Thoracic aorta (tissue), 2 donors: ENCODE measurements around the gene GPX4. TPM values are rescaled to one million over a fixed set of nuclear protein-coding genes. Genes with fewer than 3 reads are reported as not detected.

ENCODE experiments used
- ATAC-seq: fragments of 150-250 bp; one replicate; pipeline ENCODE4 v1.8.0; 2017; ENCODE audit warnings: low read depth; ENCODE audit not compliant: insufficient number of reproducible peaks, low FRiP score
- DNase-seq: peaks from one replicate; pipeline ENCODE4 v3.0.0-alpha.2; 2020; ENCODE audit warnings: low spot score
- H3K27ac ChIP-seq, 2 donors: fragments of 200-600 bp; sonication (generic); 1 replicate in 1 of 2; 2 replicates in 1 of 2; pipeline ENCODE4 v1.5.1; 2016; ENCODE audit warnings: mild to moderate bottlenecking in 2 of 2, moderate library complexity in 2 of 2
- H3K27me3 ChIP-seq: fragments of 200-600 bp; sonication (generic); replicated peaks from 2 replicates; pipeline ENCODE4 v1.6.0; 2016; ENCODE audit warnings: mild to moderate bottlenecking; ENCODE audit not compliant: insufficient read depth
- H3K36me3 ChIP-seq: fragments of 200-600 bp; sonication (generic); one replicate; pipeline ENCODE4 v1.5.1; 2016
- H3K4me1 ChIP-seq, 2 donors: fragments of 200-600 bp; sonication (generic); 1 replicate in 1 of 2; 2 replicates in 1 of 2; pipeline versions ENCODE4 v1.5.1 to v1.6.0; 2016; ENCODE audit warnings: low read depth in 2 of 2, mild to moderate bottlenecking in 1 of 2; ENCODE audit not compliant: control insufficient read depth in 1 of 2
- H3K4me3 ChIP-seq: fragments of 200-600 bp; sonication (generic); 2 replicates; pipeline ENCODE4 v1.5.1; 2016; ENCODE audit warnings: mild to moderate bottlenecking
- H3K9me3 ChIP-seq: fragments of 200-600 bp; sonication (generic); 2 replicates; pipeline ENCODE4 v1.5.1; 2016
- total RNA-seq, 2 donors: library from RNA; depleted of rRNA; stranded (reverse); fragments of >200 nt; gene quantifications; one replicate each; pipeline versions ENCODE4 v1.1.0 to v1.2.3, GENCODE V29; 2016
- TF ChIP-seq, protein P1 (sequence below): fragments of 200-600 bp; sonication (generic); IDR thresholded peaks from one replicate; pipeline ENCODE4 v1.5.1; 2019; ENCODE audit warnings: antibody characterized with exemption

Gene GPX4
- total RNA-seq, 2 donors from 2014 or later, result 259 to 441 TPM

DNA sequence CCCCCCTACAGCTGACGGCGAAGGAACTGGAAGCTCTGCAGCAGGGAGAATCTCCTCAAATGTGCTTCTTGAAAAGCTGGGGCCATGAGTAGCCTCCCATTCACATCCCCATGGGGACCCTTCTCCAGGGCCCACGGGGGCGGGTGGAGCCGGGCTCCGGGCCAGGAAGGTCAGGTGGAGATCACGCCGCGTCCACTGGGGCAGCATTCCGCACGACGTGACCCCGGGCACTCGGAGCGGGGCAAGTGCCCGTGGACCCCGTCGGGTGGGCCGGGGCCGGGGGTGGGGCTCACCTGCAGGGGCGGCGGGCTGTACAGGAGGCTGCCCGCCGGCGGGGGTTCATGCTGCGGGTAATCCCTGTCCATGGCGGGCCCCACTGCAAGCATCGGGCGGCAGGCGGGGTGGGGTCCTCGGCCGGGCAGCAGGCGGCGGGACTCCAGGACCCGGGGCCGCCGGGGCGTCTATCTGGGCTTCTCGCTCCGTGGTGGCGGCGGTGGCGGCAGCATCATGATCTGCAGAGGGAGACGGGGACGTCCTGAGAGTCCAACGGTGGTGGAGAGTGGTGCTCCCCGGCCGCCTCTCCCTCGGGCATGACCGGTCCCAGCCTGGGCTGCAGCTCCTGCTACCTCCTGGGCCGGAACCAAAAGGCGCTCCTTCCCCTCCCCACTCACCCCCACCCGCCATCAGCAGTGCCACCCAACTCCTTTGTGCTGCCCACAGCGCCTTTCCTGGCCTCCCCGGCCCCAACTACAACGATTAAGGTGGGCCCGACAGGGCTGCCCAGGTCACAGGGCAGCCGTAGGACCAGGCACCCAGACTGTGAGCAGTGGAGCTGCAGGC lies 50.3 kb downstream of the GPX4 start:
- ATAC-seq (no peak), DNase-seq (no peak)
- Histone ChIP-seq H3K36me3 (peaks cover 9% of the 10 kb centered on the region), H3K27me3 (no peaks in the 10 kb centered on the region), H3K27ac (peak overlapping the region; percentile 86 to 90), H3K4me3 (peak overlapping the region; percentile 58), H3K4me1 (peaks cover 40 to 66% of the 10 kb centered on the region in 2 donors), H3K9me3 (no peaks in the 10 kb centered on the region)
- TF ChIP-seq, protein P1, sequence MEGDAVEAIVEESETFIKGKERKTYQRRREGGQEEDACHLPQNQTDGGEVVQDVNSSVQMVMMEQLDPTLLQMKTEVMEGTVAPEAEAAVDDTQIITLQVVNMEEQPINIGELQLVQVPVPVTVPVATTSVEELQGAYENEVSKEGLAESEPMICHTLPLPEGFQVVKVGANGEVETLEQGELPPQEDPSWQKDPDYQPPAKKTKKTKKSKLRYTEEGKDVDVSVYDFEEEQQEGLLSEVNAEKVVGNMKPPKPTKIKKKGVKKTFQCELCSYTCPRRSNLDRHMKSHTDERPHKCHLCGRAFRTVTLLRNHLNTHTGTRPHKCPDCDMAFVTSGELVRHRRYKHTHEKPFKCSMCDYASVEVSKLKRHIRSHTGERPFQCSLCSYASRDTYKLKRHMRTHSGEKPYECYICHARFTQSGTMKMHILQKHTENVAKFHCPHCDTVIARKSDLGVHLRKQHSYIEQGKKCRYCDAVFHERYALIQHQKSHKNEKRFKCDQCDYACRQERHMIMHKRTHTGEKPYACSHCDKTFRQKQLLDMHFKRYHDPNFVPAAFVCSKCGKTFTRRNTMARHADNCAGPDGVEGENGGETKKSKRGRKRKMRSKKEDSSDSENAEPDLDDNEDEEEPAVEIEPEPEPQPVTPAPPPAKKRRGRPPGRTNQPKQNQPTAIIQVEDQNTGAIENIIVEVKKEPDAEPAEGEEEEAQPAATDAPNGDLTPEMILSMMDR, result no peak

DNA sequence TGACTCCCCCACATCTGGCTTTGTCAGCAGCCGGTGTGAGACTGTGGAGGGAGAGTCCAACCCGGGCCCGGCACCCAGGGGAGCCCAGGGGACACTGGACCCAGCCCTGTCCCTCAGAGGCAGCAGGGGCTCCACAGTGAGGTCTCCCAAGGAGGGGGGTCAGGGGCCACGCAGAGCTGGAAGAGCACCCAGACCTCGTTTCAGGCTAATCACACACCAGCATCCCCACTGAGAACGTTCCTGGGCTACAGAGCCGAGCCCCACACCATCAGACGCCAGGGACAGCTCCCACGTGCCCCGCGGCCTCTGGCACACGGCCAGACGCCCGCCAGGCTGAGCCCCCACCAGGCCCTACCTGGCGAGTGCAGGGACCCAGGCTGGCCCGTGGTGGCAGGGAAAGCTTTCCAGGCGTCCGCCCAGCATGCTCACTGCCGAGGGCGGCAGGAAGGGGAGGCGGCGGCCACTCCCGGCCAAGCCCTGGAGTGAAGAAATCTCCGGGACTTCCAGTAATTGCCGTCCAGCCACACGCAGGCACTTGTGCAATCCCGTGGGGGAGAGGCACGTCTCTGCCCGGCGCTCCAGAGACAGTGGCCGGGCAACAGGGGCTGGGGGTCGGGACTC lies 51.0 kb downstream of the GPX4 start:
- DNase-seq, result peak; percentile 80
- peak overlapping the region; percentile 58 for H3K4me3 ChIP-seq
- TF ChIP-seq, protein P1, result peak; percentile 19

DNA sequence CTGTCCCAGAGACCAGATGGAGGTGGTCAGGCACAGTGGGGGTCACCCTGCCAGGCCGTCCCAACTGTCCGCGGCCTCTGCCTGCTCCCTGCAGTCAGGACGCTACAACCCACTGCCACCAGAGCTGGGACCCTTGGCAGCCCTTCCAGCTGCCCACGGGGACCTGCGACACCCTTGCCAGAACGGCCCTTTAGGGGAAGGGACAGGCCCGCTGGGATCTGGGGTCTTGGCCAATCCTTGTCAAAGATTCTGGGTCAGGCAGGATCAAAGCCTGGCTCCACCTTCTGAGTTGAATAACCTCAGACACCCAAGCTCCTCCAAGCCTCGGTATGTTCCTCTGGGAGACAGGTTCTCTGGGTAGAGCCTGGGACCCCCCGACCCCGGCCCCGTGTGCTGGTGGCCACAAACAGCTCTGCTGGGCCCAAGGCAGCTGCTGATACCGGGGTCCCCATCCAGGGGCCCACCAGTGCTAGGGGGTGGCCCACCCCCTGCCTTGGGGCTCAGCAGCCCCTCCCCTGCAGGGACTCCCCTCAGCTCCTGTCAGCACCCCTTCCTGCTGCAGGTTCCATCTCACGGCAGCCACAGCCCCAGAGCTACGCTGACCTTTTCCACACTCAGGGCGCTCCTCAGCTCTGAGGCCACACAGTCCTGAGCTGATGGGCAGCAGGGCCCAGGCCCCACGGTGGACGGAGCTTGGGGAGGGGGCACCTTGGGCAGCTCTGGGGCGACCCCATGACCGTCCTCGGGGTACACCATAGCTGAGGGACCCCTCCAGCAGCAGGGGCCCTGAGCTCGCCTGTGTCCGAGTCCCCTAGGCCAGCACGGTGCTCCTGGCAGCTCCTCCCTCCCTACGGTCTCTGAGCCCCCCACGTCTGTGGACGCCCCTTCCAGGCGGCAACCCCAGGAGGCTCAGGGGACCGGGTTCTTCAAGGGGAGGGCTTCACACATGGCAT lies 51.8 kb downstream of the GPX4 start:
- DNase-seq (no peak), ATAC-seq (no peak)
- H3K36me3 ChIP-seq, result peaks cover 4% of the 10 kb centered on the region
- peak overlapping the region; percentile 58 for H3K4me3 ChIP-seq
- TF ChIP-seq, protein P1, result no peak
- H3K9me3 ChIP-seq, result no peaks in the 10 kb centered on the region
- H3K4me1 ChIP-seq, result peaks cover 36 to 58% of the 10 kb centered on the region in 2 donors
- H3K27ac ChIP-seq, result peak overlapping the region; percentile 86 to 90
- H3K27me3 ChIP-seq, result no peaks in the 10 kb centered on the region

More for the DNA sequence above, 51.0 kb downstream of the GPX4 start:
- ATAC-seq, result peak; percentile 74
- Histone ChIP-seq H3K36me3 (peaks cover 6% of the 10 kb centered on the region), H3K27ac (peak overlapping the region; percentile 86 to 90), H3K27me3 (no peaks in the 10 kb centered on the region), H3K9me3 (no peaks in the 10 kb centered on the region), H3K4me1 (peaks cover 40 to 66% of the 10 kb centered on the region in 2 donors)

Other genes with a start within 250 kb of the GPX4 start
- gene CFD, start 244.3 kb upstream of the GPX4 start, total RNA-seq, result 100 to 1,000 TPM; 472 to 781 TPM
- 10 to 100 TPM; 29.1 to 38.0 TPM for gene MED16, start 210.8 kb upstream of the GPX4 start, total RNA-seq
- gene RNU6-9, start 210.5 kb upstream of the GPX4 start, total RNA-seq, result not detected
- gene R3HDM4, start 190.8 kb upstream of the GPX4 start, total RNA-seq, result 10 to 100 TPM; 37.6 to 42.4 TPM
- not detected for gene KISS1R, start 186.7 kb upstream of the GPX4 start, total RNA-seq
- 10 to 100 TPM in 1 of 2 donors, 1 to 10 TPM in 1; 3.3 to 11.2 TPM for gene ARID3A, start 178.0 kb upstream of the GPX4 start, total RNA-seq
- gene WDR18, start 119.6 kb upstream of the GPX4 start, total RNA-seq, result 10 to 100 TPM in 1 of 2 donors, 1 to 10 TPM in 1; 6.8 to 27.6 TPM
- under 1 TPM in 1 of 2 donors, not detected in 1; 0.14 TPM for gene GRIN3B, start 103.6 kb upstream of the GPX4 start, total RNA-seq
- gene TMEM259, start 82.9 kb upstream of the GPX4 start, total RNA-seq, result 100 to 1,000 TPM; 183 to 267 TPM
- not detected for gene RNU6-2, start 82.5 kb upstream of the GPX4 start, total RNA-seq
- 100 to 1,000 TPM in 1 of 2 donors, 10 to 100 TPM in 1; 96.9 to 193 TPM for gene CNN2, start 77.4 kb upstream of the GPX4 start, total RNA-seq
- 1 to 10 TPM; 6.0 to 7.0 TPM for gene ABCA7, start 63.9 kb upstream of the GPX4 start, total RNA-seq
- gene ARHGAP45, start 36.8 kb upstream of the GPX4 start, total RNA-seq, result 10 to 100 TPM; 37.9 to 42.6 TPM
- 100 to 1,000 TPM; 129 to 149 TPM for gene POLR2E, start 8.6 kb upstream of the GPX4 start, total RNA-seq
- 100 to 1,000 TPM in 1 of 2 donors, 10 to 100 TPM in 1; 55.4 to 182 TPM for gene SBNO2, start 70.3 kb downstream of the GPX4 start, total RNA-seq
- gene STK11, start 101.8 kb downstream of the GPX4 start, total RNA-seq, result 10 to 100 TPM; 60.2 to 70.0 TPM
- 1 to 10 TPM in 1 of 2 donors, under 1 TPM in 1; 0.27 to 1.9 TPM for gene CBARP, start 134.0 kb downstream of the GPX4 start, total RNA-seq
- gene ATP5F1D, start 137.8 kb downstream of the GPX4 start, total RNA-seq, result 10 to 100 TPM; 40.4 to 45.1 TPM
- gene MIDN, start 144.6 kb downstream of the GPX4 start, total RNA-seq, result 100 to 1,000 TPM in 1 of 2 donors, 10 to 100 TPM in 1; 80.1 to 124 TPM
- 100 to 1,000 TPM; 492 to 644 TPM for gene CIRBP, start 165.3 kb downstream of the GPX4 start, total RNA-seq
- gene FAM174C, start 171.5 kb downstream of the GPX4 start, total RNA-seq, result 10 to 100 TPM; 18.8 to 40.8 TPM
- gene EFNA2, start 181.9 kb downstream of the GPX4 start, total RNA-seq, result not detected